ENCODE data around the gene CLEC6A.
"Not testable (repeated sequence)": the region's sequence is repeated elsewhere in the genome, so short reads cannot be mapped to it uniquely, and the experiment has no call there.

CLEC6A gene

GRCh38 chr12:8491646-8492530 lies 36.1 kb downstream of the CLEC6A start:
- H3K79me2 ChIP-seq, result no peaks in the 10 kb centered on the region
- TF ChIP-seq CTCF (IDR thresholded peaks at IDR 0.05), result no peak
- H3K27me3 ChIP-seq (ENCODE audit: control insufficient read depth, insufficient read depth, low read length), result no peaks in the 10 kb centered on the region
- no peak overlapping the region for H3K9ac ChIP-seq
- H3K4me1 ChIP-seq, result no peaks in the 10 kb centered on the region
- no peaks in the 10 kb centered on the region for H3K36me3 ChIP-seq (ENCODE audit: control insufficient read depth, insufficient read depth, low read length)
- no peak overlapping the region for H3K4me2 ChIP-seq (ENCODE audit: low read length)
- H3K4me3 ChIP-seq (ENCODE audit: low read depth, low read length), result no peak overlapping the region
- H3K9me3 ChIP-seq (ENCODE audit: control insufficient read depth, low read length), result no peaks in the 10 kb centered on the region
- no peak overlapping the region for H3K27ac ChIP-seq
- no peak overlapping the region for H2AFZ ChIP-seq

- H3K27me3 ChIP-seq (ENCODE audit: control insufficient read depth, insufficient read depth, low read length), result no peaks in the 10 kb centered on the region
- H3K9me3 ChIP-seq (ENCODE audit: control insufficient read depth, low read length), result no peaks in the 10 kb centered on the region
- no peaks in the 10 kb centered on the region for H3K36me3 ChIP-seq (ENCODE audit: control insufficient read depth, insufficient read depth, low read length)
- H3K9ac ChIP-seq, result no peak overlapping the region
- no peaks in the 10 kb centered on the region for H3K4me1 ChIP-seq
- TF ChIP-seq CTCF (IDR thresholded peaks at IDR 0.05), result no peak
- H3K27ac ChIP-seq, result no peak overlapping the region
- H3K4me2 ChIP-seq (ENCODE audit: low read length), result no peak overlapping the region
- H3K79me2 ChIP-seq, result no peaks in the 10 kb centered on the region
- H3K4me3 ChIP-seq (ENCODE audit: low read depth, low read length), result no peak overlapping the region
- no peak overlapping the region for H2AFZ ChIP-seq
These were observed 37.3 kb downstream of the CLEC6A start for GRCh38 chr12:8493084-8493483.

- not testable (repeated sequence) for H3K9ac ChIP-seq; H3K4me1 ChIP-seq; H3K79me2 ChIP-seq; H3K27me3 ChIP-seq (ENCODE audit: control insufficient read depth, insufficient read depth, low read length); H3K27ac ChIP-seq; H2AFZ ChIP-seq; H3K4me2 ChIP-seq (ENCODE audit: low read length); H3K9me3 ChIP-seq (ENCODE audit: control insufficient read depth, low read length); H3K36me3 ChIP-seq (ENCODE audit: control insufficient read depth, insufficient read depth, low read length); H3K4me3 ChIP-seq (ENCODE audit: low read depth, low read length)
These were observed 39.9 kb downstream of the CLEC6A start for GRCh38 chr12:8495671-8496070.

GRCh38 chr12:8496074-8496473 lies 40.3 kb downstream of the CLEC6A start:
- not testable (repeated sequence) for H3K4me1 ChIP-seq; H3K4me3 ChIP-seq (ENCODE audit: low read depth, low read length); H3K36me3 ChIP-seq (ENCODE audit: control insufficient read depth, insufficient read depth, low read length); H3K79me2 ChIP-seq; H3K9me3 ChIP-seq (ENCODE audit: control insufficient read depth, low read length); H2AFZ ChIP-seq; H3K27ac ChIP-seq; H3K4me2 ChIP-seq (ENCODE audit: low read length); H3K27me3 ChIP-seq (ENCODE audit: control insufficient read depth, insufficient read depth, low read length); H3K9ac ChIP-seq

- H3K4me1 ChIP-seq, result no peaks in the 10 kb centered on the region
- no peak overlapping the region for H3K27ac ChIP-seq
- no peaks in the 10 kb centered on the region for H3K9me3 ChIP-seq (ENCODE audit: control insufficient read depth, low read length)
- H3K4me2 ChIP-seq (ENCODE audit: low read length), result no peak overlapping the region
- no peak overlapping the region for H3K9ac ChIP-seq
- TF ChIP-seq CTCF (IDR thresholded peaks at IDR 0.05), result no peak
- H2AFZ ChIP-seq, result no peak overlapping the region
- H3K4me3 ChIP-seq (ENCODE audit: low read depth, low read length), result no peak overlapping the region
- H3K27me3 ChIP-seq (ENCODE audit: control insufficient read depth, insufficient read depth, low read length), result no peaks in the 10 kb centered on the region
- no peaks in the 10 kb centered on the region for H3K79me2 ChIP-seq
- H3K36me3 ChIP-seq (ENCODE audit: control insufficient read depth, insufficient read depth, low read length), result no peaks in the 10 kb centered on the region
These were observed 43.9 kb downstream of the CLEC6A start for GRCh38 chr12:8499616-8500015.

GRCh38 chr12:8501720-8502119 lies 46.0 kb downstream of the CLEC6A start:
- Histone ChIP-seq H3K9me3 (ENCODE audit: control insufficient read depth, low read length) (no peaks in the 10 kb centered on the region), H3K4me1 (no peaks in the 10 kb centered on the region), H3K9ac (no peak overlapping the region), H3K4me2 (ENCODE audit: low read length) (no peak overlapping the region), H3K79me2 (no peaks in the 10 kb centered on the region), H2AFZ (no peak overlapping the region), H3K27ac (no peak overlapping the region), H3K36me3 (ENCODE audit: control insufficient read depth, insufficient read depth, low read length) (no peaks in the 10 kb centered on the region), H3K27me3 (ENCODE audit: control insufficient read depth, insufficient read depth, low read length) (no peaks in the 10 kb centered on the region), H3K4me3 (ENCODE audit: low read depth, low read length) (no peak overlapping the region)
- no peak for TF ChIP-seq CTCF (IDR thresholded peaks at IDR 0.05)
